ENCODE data around the gene ATXN7L1. TPM values are rescaled to one million over a fixed set of nuclear protein-coding genes. Genes with fewer than 3 reads are reported as not detected.
"Not testable (repeated sequence)": the region's sequence is repeated elsewhere in the genome, so short reads cannot be mapped to it uniquely, and the experiment has no call there.

Gene ATXN7L1
- total RNA-seq, 1 donor from 2014 or later = 10.1 TPM

DNA sequence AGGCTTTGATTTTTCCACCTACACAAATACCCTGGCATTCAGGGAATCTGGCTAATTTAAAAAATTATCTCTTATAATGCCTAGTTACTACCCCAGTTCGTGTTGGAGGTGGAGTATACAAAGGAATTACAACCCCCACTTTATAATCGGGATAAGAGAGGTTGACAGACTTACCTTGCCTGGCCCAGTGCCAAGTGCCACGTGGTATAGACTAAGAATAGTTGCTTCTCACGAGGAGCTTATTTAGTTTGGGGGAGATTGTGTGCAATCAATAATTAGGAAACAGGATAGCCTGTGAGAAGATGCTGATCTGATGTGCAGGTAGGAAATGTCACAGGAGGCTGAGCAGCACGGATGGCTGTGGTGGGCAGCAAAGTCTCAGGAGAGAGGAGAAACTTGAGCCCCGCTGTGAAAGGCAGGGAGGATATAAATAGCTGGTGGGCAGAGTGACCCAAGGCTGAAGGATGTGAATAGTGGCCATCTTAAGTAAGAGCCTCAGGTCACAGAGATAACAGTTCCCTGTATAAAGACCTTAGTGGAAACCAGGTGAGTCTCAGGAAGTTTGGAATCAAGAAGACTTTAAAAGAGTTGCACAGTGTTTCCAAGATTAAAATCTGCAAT is 11.3 kb upstream of the ATXN7L1 start:
- no peak for DNase-seq

DNA sequence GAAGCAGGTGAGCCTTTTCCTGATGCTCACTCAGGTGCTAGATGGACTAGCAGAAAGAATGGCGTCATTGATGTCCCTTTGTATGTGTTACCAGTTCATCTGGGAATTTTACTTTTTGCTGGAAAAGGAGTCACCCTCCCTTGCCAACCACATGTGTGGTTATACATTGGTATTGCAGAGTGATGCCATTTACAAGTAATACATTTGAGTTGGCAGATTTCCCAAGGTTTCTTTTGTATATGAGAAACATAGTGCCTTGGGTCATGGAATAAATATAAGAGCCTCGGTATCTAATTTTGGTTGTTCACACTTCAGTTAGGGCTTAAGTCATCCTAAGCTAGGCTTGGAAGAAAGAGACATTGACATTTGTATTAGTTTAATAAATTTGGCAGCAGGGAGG is 10.4 kb upstream of the ATXN7L1 start:
- no peak for DNase-seq

DNA sequence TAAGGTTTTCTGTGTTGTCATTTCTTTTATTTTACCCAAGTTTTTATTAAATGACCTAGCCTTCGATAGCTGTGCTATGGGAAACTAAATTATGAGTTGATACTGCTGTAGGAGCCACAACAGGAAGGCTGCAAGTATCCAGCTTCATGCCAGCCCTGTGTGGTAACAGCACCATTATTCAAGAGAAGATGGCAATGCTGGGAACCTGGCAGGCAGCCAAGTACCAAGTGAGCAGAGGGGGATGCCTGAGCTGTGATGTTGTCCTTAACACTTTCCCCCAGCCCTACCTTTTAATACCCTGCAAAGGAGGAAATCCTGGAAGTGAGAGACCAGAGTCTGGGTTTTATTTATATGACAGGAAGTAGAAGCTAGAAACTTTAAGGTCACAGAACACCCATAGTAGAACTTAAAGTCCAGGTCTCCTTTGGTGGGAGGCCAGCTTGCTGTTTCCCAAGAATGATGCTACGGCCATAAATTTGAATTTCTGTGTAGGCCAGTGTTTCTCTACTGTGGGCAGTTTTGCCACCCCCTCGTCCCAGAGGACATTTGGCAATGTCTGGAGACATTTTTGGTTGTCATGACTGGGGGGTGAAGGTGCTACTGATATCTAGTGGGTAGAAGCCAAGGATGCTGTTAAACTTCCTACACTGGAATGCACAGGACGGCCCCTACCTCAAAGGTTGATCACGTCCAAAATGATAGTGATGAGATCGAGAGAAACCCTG is 9.2 kb upstream of the ATXN7L1 start:
- no peak for DNase-seq

DNA sequence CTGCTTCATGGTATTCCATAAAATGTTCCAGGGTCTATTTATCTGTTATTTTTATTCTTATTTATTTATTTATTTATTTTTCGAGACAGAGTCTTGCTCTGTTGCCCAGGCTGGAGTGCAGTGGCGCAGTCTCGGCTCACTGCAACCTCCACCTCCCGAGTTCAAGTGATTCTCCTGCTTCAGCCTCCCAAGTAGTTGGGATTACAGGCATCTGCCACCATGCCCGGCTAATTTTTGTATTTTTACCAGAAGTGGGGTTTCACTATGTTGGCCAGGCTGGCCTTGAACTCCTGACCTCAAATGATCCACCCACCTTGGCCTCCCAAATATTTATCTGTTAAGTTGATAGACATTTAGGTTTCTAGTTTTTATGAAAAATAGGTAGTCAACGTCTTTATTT is 6.8 kb upstream of the ATXN7L1 start:
- not testable (repeated sequence) for DNase-seq

DNA sequence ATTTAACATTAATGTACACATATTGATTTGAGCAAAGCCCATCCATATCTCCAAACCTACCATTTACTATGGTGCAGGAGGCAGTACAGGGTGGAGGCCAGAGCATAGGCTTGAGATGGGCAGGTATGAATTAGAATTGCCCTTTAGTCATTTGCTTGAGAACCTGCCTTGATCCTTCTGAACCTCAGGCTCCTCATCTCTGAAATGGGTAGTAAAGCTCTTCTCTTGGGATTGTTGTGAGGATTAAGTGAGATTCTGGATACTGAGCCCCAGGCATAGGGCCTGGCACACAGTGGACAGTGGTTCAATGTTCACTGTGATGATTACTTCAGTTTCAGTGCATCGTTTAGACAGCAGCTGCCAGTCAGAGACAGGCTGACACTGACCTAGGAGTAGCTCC is 5.0 kb upstream of the ATXN7L1 start:
- no peak for DNase-seq

DNA sequence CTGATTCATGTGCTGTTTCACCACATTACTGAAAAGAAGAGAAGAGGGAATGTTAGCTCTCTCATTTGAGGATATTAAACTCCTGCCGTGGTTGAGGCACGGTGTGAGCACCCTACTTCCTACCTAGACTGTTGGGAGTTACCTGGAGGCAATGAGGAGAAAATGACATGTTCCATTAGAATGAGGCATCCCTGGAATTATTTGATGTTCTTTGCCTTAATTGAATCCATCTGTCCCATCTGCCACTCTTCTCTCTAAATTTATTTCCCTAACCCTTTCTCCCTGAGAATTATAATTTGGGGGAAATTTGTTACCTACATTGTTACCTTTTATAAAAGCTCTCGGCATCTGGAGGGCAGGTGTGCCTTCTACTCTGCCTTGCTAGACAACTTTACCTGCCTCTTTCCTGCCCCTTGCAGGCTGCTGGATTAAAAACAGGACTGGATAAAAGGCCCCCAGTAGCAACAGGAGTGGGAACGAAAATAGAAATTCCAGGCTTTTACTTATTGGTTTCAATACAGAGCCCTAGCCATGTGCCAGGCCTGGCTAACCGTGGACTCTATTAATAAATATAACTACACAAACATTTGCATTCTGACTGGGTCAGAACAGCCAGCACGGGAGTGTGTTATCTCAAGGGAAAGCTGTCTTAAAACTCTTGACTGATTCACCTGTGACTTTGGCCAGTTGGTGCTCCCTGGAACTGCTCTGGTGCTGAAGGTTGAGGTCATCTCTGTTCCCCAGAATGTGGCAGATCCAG is 4.4 kb upstream of the ATXN7L1 start:
- DNase-seq = no peak

DNA sequence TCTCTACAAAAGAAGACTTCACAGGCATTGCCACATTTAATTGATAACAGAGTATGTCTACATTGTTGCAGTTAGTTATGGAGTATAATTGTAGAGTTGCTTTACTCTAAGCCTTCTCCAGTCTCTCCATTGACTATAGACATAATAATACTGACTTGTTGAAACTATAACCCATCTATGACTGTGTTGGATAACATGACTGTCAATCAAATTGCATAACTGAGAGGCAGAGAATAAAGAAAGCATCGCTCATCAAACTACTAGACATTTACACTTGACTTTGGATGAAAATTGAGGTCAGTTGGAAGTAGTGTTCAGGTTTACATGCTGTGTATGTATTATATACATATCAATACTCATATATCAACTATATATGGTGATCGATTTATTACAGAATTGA is 3.4 kb upstream of the ATXN7L1 start:
- no peak for DNase-seq

DNA sequence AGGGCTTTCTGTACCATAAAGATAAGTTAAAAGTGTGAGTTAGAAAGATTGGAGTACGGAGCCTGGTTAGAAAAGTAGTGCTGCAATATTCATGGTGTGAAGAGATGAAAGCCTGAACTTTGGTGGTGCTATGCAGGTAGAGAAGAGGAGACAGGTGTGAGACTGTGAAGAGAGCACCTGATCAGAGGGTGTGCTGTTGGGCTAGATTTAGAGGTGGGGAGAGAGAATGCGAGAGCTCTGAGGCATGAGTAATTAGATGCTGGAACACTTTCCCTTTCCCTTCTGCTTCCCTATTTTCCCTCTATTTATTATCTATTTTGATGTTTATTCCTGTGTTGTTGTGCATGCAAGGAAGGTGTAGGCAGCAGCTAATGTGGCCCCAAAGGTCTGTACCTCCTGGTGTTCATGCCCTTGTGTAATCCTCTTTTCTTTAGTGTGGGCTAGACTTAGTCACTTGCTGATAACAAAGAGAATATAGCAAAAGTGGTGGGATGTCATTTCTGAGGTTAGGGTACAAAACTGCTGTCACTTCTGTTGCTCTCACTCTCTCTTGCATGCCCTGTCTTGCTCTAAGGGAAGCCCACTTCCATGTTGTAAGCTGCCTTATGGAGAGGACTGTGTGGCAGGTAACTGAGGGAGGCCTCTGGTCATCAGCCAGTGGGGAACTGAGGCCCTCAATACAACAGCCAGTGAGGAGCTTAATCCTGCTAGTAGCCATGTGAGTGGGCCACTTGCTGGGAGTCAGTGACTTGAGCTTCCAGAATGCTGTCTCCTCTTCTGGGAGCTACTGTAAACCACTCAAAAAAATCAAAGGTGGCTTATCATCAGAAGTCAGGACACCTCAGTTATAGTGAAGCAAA is 2.6 kb upstream of the ATXN7L1 start:
- no peak for DNase-seq

DNA sequence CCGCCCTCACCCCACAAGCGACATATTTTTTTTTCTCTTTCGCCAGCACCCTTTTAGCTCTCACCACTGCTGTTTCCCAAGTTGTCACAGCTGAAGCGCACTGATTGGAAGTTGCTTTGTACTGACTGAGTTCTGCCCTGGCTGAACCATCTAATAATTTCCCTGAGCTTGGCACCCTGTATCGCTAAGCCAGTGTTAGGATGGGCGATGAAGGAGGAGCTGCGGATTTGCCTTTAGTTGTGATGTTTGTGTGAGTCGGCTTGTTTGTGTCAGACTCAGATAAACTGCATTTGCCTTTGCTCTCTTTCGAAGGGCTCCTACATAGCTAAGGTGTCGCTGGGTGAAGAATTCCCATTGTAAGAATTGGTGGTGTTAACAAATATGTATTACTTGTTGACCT is 1.3 kb upstream of the ATXN7L1 start:
- DNase-seq = no peak

DNA sequence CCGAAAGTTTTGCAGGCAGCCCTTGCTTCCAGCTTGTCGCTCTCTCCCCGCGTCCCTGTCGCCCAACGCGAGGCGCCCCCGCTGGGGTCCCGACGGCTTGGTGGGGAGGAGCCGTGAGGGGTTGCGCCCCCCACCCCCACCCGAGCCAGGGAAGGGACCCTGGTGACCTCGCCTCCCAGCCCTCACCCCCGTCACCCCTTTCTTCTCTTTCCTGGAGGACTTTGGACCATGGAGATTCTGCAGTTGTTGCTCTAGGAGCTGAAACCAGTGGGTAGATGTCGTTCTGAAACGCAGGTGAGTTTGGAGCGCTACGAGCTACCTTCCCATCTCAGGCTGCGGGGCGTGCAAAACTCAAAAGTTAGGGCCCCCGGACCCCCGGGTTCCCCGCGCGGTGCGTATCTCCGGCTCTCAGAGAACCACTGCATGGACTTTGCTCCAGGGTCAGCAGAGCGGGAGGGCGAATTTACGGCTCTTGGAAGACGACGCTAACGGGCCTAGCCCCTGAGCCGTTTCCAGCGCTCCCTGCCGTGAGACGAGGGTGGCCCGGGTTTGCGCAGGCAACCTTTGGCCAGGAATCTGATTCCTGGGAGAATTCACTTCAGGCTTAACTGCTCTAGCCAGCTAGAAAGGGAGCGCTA is 684 bp upstream of the ATXN7L1 start:
- no peak for DNase-seq

DNA sequence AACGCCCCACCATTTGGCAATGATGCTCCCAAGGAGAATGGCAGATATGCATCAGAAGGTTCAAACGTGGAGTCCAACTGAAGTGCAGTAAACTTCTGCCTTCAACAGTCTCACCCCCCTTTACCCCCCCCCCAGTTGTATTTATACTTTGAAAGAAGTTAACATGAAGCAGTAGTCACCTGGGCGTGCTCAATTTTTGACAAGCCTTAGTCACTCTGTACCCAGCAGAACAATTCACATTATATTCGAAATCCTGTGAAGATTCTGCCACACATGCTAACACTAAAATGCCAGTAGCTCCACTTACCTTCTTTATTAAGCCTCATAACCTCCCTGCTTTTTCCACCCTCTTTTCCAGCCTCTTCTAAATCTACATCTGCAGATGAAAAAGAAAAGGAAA is 894 bp downstream of the ATXN7L1 start:
- no peak for DNase-seq

DNA sequence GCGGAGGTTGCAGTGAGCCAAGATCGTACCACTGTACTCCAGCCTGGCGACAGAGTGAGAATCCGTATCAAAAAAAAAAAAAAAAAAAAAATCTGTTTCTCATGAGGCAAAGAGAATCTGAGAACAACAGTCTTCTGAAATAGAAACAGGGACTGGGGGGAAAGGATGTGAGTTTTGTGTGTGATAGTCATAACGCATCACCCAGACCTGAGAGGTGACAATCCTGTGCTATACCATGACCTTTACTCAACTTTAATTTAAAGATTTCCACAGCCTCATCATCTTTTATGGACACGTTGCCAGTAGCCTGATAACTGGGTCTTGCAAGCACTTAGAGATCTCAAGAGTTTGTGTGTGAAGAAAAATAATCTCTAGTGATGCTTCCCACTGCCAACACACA is 2.3 kb downstream of the ATXN7L1 start:
- no peak for DNase-seq

DNA sequence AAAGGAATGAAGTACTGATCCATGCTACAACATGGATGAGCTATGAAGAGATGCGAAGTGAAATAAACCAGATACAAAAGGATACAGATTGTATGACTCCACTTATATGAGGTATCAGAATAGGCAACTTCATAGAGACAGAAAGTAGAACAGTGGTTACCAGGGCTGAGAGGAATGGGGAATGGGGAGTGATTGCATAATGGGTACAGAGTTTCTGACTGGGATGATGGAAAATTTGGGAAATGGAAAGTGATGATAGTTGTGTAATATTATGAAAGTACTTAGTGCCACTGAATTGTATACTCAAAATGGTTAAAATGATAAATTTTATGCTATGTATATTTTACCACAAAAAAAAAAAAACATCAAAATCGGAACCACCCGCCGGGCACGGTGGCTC is 3.9 kb downstream of the ATXN7L1 start:
- no peak for DNase-seq

DNA sequence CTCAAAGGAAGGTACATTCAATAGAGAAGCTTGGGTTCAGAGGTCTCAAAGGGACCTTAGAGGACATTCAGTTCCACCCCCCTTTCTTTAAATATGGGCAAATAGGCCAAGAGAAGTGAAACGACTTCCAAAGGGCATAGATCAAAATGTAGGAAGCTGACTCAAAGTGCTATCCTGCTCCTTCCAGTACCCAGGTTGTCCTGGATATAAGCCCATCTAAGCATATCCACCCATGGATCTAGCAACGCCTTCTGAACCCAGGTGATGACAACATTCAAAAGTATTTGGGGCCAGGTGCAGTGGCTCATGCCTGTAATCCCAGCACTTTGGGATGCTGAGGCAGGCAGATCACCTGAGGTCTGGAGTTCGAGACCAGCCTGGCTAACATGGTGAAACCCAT is 5.3 kb downstream of the ATXN7L1 start:
- DNase-seq = no peak

DNA sequence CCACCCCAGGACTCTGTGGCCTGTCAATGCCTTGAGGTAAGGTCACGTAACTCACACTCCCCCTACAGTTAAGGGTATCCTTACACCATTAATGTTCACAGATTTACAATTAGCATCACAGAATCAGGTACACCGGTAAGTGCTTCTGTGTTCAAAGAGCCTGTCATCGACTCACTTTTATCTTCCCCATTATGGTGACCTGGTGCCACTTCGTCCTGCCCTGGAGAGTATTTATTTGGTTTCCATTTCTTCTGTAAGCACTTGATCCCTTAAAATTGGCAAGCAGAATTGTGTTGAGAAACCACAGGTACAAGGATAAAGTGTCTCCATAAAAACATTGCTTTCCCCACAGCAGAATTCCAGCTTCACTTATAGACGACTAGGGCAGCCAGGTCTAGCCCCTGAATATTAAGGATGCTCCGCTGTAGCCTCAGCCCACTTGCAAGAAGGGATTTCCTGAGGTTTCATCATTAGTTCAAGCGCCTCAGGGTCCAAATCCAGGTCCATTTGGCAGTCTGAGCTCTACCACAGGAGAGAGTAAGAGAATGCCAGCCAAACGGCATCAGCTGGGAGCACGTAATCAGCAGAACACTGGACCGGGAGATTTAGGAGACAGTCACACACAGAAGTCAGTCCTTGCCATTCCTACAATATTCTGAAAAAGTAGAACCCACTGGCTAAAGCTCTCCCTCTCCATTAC is 10.1 kb downstream of the ATXN7L1 start:
- DNase-seq = no peak

DNA sequence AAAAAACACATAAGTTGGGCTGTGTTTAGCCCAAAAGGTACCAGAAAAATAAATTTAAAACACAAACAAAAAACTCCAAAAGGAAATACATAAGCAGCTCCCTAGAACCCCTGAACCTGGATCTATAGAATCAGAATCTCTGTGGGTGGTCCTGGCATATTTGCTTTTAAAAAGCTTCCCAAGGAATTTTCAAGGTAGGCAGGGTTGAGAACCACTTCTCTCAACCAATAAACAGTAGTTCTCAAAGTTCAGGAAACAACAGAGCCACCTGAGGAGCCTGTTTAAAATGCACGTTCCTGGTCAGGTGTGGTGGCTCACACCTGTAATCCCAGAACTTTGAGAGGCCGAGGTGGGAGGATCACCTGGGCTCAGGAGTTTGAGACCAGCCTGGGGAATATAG is 12.5 kb downstream of the ATXN7L1 start:
- no peak for DNase-seq

DNA sequence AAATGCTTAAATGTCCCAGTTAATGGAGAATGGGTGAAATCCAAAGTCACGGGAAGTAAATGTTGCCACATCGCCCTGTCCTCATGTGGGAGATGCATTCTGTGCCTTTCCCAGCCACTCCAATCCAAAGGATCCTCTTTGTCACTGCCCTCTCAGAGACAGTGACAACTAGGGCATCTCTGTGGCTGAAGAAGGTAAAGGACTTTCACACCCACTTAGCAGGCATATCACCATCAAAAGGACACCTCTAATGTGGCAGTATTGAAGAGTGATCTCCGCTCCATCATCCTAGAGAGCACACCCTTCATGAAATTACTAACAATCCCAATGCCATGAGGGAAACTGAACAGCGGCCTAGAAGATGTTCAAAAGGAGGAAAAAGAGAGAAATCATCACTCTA is 13.6 kb downstream of the ATXN7L1 start:
- no peak for DNase-seq

DNA sequence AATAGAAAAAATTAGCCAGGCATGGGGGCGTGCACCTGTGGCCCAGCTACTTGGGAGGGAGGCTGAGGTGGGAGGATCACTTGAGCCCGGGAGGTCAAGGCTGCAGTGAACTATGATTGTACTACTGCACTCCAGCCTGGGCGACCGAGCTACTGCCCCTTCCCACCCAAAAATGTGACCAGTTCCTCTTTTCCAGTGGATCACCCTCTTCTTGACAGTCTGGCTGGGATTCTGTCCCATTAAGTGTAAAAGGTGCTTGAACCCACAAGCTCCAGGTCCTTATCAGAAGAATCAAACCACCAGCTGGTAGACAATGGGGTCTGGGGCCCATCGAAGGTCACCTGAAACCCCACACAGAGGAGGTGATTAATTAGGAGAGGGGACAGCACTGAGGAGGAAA is 14.1 kb downstream of the ATXN7L1 start:
- DNase-seq = no peak

DNA sequence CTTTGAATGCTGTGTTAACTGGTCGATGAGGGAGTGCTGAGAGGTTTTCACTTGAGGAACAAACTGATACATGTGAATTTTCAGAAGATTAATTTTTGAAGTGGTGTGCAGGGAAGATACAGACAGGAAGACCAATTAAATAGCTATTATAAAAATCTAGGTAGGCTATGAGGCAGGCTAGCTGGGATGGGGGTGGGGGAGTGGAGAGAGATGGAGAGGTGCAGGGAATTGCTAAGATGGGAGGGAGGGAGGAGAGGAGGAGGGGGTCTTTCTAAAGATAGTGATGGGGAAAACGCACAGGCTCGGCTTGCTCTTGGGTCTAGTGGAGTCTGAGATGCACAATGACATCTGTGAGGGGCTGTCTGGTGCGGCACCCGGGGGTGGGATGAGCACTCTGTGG is 15.2 kb downstream of the ATXN7L1 start:
- no peak for DNase-seq

DNA sequence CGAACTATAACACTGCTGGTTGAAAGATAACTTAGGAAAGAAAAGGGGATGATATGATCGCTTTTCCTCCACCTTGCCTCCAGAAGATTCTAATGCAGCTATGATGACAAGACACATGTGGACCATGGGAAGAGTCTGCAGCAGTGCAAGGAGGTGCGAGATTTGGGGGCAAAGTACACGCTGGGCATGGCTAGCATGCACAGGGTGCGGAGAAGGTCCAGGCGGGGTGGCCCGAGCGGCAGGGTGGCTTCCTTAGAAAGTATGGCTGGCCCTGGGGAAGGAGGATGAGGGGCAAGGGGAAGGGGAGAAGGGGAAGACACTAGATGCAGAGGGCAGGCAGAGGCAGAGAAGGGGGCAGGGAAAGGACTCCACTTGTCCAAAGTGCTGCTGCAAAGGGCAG is 15.6 kb downstream of the ATXN7L1 start:
- DNase-seq = no peak

All from skin of body (tissue), 2 donors.